ENCODE measurements around the gene MT1G.

DNA sequence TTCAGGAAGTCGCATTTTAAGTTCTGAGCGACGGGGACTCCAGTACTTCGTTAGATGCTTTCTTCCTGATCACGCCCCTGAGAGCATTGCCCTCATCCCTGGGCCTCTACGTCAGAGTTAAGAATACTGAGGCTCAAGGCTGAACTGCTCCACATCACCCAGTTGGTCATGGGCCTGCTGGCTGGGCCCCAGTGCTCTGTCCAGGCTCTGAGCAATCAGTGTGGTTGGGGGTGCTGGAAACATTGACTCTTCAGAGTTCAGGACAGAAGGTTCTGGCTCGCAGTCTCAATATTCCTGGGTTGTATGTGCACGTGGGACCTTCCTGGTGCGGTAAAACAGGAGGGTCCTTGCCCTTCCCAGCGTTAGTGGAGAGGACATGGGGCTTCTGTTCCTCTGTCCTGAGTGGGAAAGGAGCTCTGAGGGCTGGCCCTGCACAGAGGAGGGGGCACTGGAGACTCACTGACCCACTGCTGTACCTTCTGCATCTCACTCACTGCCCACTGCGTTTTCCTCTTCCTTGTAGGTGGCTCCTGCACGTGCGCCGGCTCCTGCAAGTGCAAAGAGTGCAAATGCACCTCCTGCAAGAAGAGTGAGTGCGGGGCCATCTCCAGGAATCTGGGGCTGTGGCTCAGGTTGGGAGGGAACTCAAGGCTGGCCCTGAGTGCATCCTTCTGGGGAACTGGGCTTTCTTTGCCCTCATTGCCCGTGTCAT is 41.8 kb downstream of the MT1G start:
- TF ChIP-seq, protein P1, sequence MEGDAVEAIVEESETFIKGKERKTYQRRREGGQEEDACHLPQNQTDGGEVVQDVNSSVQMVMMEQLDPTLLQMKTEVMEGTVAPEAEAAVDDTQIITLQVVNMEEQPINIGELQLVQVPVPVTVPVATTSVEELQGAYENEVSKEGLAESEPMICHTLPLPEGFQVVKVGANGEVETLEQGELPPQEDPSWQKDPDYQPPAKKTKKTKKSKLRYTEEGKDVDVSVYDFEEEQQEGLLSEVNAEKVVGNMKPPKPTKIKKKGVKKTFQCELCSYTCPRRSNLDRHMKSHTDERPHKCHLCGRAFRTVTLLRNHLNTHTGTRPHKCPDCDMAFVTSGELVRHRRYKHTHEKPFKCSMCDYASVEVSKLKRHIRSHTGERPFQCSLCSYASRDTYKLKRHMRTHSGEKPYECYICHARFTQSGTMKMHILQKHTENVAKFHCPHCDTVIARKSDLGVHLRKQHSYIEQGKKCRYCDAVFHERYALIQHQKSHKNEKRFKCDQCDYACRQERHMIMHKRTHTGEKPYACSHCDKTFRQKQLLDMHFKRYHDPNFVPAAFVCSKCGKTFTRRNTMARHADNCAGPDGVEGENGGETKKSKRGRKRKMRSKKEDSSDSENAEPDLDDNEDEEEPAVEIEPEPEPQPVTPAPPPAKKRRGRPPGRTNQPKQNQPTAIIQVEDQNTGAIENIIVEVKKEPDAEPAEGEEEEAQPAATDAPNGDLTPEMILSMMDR (conservative IDR thresholded peaks at IDR 0.05; ENCODE audit: low read depth, low read length) = no peak
- no peak for TF ChIP-seq EZH2phosphoT487 (IDR thresholded peaks at IDR 0.05; ENCODE audit: borderline replicate concordance, low read length)
- TF ChIP-seq EZH2 (IDR thresholded peaks at IDR 0.05; ENCODE audit: low read length, unreplicated experiment) = no peak
